ENCODE measurements around the gene UVRAG. TPM values are rescaled to one million over a fixed set of nuclear protein-coding genes. Genes with fewer than 3 reads are reported as not detected.
A peak's percentile ranks its signal among the peaks of the same experiment; 100 is the strongest.
"Not testable (repeated sequence)": the region's sequence is repeated elsewhere in the genome, so short reads cannot be mapped to it uniquely, and the experiment has no call there.

UVRAG gene
- total RNA-seq, 1 donor from 2014 or later = 24.7 TPM

GRCh38 chr11:76075716-76076115 lies 260.7 kb downstream of the UVRAG start:
- DNase-seq = peak; percentile 40

GRCh38 chr11:76076253-76076652 lies 261.2 kb downstream of the UVRAG start:
- DNase-seq = not testable (repeated sequence)

GRCh38 chr11:76076749-76077148 lies 261.7 kb downstream of the UVRAG start:
- no peak for DNase-seq

- no peak for DNase-seq
Measured at GRCh38 chr11:76077575-76078150, 262.7 kb downstream of the UVRAG start.

- DNase-seq = not testable (repeated sequence)
Measured at GRCh38 chr11:76081084-76081483, 266.1 kb downstream of the UVRAG start.

GRCh38 chr11:76083563-76084451 lies 268.8 kb downstream of the UVRAG start:
- DNase-seq = no peak

- no peak for DNase-seq
Measured at GRCh38 chr11:76085270-76085669, 270.3 kb downstream of the UVRAG start.

DNA sequence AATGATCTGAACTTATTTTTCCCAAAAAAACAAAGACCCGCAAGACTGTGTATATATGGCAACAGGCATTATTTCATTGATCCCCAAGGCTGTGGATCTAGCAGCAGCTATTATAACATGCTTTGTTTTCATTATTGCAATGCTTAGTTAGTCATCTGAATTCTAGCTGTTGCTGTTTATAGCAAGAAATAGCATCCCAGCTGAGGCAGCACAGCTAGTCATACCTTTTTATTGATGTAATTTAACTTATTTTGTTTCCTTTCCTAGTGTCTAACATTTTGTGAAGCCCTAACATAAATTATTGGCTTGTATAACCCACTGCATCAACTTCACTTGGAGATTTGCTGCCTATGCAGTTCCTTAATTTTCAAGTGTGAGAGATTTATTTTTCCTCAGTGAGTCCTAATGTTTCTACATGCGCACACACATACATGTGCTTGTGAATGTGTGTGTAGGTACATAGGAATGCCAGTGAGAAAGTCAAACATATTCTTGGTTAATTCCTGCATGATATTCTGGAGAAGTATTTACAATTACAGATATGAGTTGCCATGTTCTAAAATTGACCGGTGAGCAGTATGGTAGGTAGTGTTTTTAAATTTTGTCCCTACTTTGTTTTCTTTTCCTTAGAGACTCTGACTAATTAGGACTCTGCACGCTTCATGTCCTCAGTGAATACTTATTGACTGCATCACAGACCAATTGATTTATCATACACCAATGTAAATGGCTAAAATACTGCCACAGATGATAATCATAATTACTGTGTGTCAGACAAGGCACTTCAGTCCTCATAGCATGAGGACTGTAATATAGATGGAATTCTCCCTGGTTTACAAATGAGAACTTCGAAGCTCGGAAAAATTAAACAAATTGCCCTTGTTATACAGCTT lies 272.0 kb downstream of the UVRAG start:
- DNase-seq = no peak

DNA sequence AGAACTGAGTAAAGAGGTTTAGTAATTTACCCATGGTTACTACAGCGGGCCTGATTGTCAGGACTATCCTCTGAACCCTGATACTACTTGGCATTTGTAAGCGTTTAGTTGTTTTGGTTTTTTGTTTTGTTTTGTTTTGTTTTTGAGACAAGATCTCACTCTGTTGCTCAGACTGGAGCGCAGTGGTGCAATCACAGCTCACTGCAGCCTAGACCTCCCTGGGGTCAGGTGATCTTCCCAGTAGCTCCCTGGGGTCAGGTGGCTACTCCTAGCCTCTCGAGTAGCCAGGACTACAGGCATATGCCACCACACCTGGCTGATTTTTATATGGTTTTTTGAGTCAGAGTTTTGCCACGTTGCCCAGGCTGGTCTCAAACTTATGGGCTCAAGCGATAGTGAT lies 272.7 kb downstream of the UVRAG start:
- no peak for DNase-seq

DNA sequence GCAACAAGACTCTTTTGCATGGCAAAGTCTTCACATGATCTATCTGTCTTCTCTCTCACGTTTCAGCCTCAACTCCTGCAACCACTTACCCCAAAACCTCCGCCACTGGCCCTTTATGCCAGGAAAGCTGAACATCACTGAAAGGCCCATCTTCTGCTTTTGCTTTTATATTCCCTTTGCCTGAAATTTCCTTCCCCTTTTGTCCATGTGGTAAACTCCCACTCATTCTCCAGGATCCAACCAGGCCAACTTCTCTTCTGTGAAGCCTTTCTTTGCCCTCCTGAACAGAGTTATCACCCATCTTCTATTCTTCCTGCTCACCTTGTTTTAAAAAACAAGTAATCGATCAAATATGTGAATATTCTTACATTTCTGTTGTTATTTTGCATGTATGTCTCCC lies 273.5 kb downstream of the UVRAG start:
- DNase-seq = no peak

DNA sequence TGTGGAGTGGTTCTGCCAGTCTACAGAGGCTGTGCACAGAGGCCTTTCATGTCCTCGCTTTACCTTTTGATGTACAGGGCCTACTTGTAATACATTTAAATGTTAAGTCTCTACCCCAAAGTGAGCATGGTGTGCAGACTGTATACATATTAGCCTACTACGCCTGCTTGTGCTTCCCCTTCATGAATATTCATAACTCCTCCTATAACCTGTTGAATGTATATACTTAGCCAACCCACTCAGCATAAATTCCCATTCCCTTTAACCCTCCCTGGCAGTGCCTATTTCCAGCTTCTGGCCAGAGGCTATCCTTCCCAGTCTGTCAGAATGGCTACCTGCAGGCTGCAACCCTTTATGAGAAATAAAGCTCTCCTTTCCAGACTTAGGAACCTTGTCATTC lies 275.2 kb downstream of the UVRAG start:
- no peak for DNase-seq

DNA sequence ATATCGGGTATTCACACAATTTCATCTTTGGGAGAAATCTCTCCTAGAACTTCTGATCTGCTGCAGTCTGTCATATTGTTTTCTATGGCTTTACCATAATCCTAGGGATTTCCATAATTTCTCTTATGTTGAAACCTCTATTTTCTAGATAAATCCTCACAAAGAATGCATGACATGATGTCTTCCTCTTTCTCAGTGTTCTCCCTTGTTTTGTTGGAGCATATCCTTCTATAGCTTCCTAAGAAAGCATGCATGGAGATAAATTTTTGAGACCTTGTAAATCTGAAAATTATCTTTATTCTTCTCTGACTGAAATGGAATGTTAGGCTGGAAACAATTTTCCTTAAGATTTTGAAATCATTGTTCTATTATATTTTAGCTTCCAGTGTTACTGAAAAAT lies 275.8 kb downstream of the UVRAG start:
- DNase-seq = no peak

DNA sequence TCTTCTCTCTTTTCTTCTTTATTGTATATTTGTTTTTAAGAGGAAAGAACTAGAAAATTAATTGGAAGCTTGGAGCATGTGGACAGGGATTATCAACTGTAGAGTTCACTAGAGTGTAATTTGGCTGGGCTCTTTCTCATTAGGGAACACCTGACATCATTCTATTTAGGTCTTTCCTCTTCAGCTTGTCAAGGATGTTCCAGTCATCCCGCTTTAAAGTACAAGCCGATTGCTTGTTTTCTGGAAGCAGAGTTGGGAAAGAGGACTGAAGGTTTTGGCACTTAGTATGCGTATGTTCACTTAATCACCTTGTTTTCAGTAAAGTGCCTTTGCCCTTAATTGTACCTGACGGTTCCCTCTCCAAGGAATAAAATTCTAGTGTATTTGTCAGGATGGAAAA lies 279.7 kb downstream of the UVRAG start:
- DNase-seq = peak; percentile 58

DNA sequence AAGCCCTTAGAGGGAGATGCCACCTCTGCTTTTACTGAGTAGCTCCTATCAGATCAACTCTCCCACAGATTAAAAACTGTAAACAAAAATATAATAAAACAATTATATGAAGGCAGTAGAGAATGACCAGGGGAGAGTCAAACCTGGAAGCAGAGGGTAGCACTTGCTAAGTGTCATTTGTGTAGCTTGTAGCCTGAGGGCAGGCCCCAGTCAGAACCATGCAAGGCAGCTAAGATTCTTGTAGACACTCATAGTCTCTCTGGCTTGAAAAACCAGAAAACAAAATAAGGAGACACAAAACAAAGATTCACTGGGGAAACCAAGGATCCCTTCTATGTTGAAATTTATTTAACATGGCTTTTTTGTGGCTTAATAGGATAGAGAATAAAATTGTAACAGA lies 280.9 kb downstream of the UVRAG start:
- DNase-seq = no peak

DNA sequence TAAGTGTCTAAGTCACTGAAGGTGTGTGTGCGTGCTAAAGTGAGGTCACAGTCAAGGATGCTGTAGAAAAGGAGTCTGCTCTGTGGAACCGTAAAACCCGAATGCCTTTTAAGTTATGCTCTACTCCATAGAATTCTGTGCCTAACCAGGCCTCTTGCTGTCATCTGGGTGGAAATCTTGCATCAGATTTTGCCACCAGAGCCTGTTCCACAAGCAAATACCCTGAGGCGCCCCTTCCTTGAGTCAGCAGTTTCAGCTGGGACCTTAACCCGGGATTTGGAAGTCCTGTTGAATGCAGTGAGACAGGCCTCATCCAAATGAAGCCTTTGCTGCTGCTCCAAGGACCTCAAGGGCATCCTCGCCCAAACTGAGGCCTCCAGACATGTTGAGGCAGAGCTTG lies 281.5 kb downstream of the UVRAG start:
- DNase-seq = no peak

- peak; percentile 29 for DNase-seq
Measured at GRCh38 chr11:76102802-76103201, 287.8 kb downstream of the UVRAG start.

DNA sequence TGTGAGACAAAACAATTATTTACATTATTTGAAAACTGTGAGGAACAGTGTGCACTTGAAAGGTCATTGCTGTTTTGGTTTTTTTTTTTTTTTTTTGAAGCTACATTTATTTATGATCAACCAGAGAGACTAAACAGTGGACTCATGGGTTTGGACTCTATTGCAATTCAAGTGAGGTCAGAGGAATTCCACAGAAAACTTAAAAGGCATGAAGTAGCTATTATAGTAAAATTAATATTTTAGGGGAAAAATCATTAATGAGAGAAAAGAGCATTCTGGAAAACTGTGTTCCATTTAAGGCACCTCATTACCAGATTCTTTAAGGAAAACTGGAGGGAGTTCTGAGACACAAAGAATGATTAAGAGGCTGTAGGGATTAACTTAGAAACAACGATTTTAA lies 288.4 kb downstream of the UVRAG start:
- no peak for DNase-seq

- no peak for DNase-seq
Measured at GRCh38 chr11:76104285-76104684, 289.3 kb downstream of the UVRAG start.

DNA sequence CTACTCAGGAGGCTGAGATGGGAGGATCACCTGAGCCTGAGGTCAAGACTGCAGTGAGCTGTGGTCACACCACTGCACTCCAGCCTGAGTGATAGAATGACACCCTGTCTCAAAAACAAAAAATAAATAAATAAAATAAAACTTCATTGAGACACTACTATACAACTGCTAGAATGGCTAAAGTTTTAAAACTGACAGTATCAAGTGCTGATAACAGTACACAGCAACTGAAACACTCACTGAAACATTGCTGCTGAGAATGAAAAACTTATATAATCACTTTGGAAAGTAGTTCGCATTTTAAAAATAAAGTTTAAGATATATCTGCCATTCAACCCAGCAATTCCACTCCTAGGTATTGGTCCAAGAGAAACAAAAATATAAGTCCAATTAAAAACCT lies 290.6 kb downstream of the UVRAG start:
- no peak for DNase-seq

DNA sequence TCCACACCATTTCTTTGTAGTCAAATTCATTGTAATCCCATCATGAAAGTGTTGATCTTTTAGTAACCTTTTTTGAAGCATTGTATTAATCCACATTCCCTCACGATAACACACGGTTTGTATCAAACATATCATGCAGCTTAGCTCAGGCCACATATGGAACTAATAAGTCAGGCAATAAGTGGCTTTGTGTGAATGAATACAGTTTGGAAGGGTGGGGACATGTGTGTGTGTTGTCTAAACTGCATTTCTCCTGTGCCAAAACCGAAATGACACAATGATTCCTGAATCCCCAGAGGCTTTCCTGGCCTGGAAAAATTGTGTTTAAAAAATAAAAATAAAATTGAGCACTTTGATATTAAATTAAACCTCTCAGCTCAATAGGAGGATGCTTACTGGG lies 293.0 kb downstream of the UVRAG start:
- DNase-seq = no peak

DNA sequence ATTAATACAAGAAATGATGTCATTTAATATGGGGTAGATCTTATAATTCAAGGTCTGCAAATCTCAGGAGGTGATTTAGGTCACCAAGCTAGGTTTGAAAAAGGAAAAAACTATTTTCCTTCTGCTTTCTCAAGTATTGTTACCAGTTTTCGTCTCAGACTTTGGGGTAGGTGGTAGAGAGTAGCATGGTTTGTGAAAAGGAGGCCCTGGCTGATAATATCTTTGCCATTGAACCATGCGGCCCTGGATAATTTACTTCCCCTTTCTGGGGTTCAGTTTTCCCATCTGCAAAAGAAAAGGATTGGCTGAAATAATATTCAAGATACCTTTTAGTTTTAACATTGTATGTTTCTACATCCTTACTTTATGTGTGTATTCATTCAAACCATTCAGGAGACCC lies 299.2 kb downstream of the UVRAG start:
- DNase-seq = no peak

GRCh38 chr11:76115555-76115954 lies 300.5 kb downstream of the UVRAG start:
- DNase-seq = no peak

GRCh38 chr11:76119032-76119431 lies 304.0 kb downstream of the UVRAG start:
- no peak for DNase-seq

All from tongue (tissue), 2 donors.